GM21515 (cell line): ENCODE measurements around the gene GRID2.

Source experiments
- ATAC-seq: cut with Tn5 transposase; IDR thresholded peaks from one replicate; pipeline ENCODE4 v1.9.1; 2021; ENCODE audit not compliant: unreplicated experiment

The GRID2 gene

DNA sequence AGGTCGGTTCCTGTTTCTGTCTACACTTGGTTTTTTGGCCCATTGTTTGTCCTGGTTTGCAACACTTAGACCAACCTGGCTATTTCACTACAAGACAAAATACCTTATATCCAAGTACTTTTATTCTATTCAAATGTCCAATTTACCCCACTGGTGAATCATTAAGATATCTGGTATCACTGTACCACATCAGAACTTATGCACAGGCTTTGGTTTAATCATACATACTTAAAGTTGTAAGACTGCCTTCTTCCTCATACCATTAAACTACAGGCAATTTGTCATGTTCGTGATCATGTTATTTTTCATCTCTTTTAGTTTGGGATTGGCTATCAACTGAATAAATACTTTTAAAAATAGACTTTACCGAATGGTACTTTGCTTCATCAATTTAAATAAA is 1471.8 kb downstream of the GRID2 start:
- no peak for ATAC-seq

DNA sequence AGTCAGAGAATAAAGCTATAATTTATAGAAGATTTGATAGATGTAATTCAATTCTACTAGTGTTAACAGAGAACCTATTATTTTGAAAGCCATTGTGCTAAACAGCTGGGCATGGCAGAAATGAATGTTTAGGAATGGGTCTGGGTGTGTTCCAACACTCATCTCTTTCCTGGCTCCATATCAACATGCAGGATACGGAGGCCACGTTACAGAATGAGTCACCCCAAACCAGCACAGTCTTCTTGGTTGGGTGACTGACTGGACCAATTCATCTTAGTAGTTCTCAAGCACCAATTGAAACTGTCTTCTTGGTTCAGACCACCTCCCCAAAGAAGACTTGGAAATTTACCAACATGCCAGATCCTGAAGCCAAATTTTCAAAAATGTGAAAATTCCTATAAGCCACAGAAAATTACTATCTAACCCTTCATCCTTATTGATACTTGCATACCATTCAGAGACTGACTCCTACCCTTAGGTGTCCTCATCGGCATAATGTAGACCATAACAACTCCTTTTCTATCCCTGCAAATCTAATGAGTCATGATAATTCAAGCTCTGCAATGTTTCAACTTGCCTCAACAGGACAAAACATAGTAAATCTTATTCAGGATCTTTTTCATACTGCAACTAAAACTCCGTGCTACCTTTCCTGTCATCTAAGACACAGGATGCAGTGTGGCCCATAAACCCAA is 1472.8 kb downstream of the GRID2 start:
- ATAC-seq = no peak

DNA sequence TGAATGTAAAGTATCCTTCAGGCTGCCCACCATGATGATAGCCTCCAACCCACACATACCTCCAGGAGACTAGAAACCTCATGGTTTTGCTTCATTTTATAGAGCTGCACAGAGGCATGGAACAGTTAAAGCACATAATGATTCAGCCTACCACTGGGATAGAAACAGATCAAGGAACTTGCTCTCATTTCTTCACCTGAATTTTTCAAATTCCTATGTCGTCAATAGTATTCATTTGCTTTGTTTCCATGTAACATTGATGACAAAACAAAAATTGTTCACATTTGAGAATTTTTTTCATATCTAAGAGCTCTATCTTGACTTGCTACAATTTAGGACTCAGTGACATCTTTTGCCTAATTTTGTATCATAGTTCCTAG is 1473.3 kb downstream of the GRID2 start:
- ATAC-seq = no peak

DNA sequence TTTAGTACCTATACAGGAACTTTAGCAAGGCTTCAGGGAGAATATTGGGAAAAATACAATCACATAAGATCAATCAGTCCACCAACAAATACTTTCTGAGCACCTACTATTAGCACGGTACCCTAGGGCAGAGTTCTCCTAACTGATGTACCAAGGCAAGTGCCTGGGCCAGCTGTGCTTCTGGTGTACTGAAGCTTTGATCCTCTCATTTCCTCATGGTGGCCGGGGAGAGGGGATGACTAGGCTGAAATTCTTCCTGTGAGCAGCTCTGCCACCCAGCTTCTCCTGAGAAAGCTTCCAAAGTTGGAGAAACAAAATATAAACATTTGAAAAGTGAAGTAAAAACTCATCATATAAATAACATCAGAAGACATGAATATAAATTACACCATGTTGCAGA is 1475.5 kb downstream of the GRID2 start:
- ATAC-seq = no peak

DNA sequence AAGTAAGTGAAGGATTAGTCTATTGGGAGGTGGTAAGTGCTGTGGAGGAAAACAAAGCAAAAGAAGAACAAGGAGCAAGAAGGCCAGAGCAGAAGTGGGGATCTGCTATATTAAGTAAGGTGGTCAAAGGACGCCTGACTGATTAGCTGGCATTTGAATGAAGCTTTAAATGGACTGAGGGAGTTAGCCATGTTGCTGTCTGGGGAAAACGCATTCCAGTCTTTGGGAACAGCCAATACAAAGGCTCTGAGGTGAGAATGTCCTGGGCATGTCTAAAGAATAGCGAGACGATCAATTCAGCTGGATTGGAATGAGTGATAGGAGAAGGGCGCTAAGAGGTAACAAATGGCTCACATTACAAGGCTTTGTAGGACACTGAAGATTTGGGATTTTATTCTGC is 1476.3 kb downstream of the GRID2 start:
- ATAC-seq = no peak

DNA sequence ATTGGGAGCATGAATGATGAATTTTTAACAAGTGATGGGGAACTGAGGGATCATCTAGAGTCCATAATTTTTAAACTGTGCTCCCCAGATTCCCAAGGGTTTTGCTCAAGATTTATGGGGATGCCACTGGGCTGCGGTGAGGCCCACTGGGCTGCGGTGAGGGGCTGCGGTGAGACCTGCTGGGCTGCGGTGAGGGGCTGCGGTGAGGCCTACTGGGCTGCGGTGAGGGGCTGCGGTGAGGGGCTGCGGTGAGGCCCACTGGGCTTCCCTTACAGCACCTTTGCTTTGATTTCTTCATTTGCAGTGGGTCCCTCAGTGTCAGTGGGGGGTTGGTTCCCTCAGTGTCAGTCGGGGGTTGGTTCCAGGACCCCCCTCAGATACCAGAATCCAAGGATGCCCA is 1477.4 kb downstream of the GRID2 start:
- ATAC-seq = no peak

DNA sequence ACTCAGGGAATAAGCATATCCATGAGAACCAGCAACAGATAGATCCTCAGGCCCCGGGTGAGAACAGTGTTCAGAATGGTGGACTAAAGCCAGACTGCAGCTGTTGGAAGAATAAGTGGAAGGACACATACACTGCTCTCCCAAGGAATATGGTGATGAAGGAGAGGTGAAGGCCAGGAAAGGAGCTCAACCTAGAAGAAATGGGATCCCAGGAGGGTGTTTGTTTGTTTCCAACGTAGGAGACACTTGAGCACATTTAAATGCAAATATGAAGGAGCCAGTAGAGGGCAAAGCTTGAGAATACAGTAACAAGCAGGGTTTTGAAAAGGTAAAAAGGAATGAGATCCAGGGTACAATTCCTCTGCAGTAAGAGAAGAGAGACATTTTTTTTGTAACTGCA is 1482.4 kb downstream of the GRID2 start:
- ATAC-seq = no peak

DNA sequence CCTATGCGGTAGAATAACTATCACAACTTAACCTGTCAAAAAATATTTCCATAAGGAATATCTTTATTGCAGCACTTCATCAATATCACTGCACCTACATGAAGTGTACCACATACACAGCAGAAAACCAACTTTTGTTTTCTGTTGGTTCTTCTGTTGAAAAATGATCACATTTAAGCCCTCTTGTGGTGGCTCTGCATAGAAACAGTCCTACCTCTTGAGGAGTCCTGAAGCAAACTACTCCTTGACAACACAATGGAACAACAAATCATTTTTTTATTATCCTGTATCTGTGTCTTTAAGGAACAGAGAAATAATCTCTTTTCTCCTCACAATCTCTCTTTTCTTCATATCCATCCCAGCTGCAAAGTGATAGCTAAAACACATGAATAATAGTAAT is 1484.9 kb downstream of the GRID2 start:
- no peak for ATAC-seq

DNA sequence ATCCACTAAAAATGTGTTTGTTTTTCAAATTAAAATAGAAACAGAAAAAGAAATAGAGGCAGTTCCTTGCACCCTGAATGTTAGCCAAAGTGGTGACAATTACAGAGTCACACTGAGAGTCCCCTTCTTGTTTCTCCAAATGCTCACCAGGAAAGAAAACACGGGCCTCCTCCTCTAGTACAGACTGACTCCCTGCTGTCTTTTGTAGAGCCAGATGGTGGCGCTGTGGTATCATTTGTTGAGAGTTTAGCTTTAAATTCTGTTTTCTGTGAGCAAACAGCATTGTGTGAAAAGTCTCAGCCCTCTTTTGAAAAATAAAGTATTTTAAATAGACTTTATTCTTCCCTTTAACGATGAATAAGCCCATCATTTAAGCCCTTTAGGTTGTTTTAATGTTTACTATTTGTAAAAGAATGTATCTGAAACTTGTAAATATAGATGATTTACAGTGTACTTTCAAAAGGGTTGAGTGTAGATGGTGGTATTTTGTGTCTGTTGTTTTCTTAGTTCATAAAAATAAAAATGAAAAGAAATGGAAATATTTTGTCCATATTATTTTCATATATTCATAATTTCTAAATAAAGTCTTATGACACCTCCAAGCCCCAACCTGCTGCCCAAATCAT is 1487.9 kb downstream of the GRID2 start:
- ATAC-seq = peak; percentile 84

DNA sequence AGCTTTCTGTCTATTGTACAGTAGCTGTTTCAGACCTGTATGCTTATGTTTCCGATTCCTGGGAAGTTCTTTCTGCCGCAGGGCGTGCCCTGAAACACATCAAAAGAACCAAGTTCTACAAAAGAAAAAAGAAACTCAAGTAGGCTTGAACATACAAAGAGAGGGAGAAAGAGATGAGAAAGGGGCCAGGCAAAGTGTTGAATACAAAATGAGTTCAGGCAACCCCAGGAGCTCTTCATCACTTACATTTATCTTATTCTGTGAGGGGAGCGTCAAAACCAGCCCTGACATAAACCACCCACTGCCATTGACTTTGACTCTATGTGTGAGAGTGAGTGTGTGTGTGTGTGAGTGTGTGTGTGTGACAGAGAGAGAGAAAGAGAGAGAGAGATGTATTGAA is 1498.3 kb downstream of the GRID2 start:
- ATAC-seq = no peak

DNA sequence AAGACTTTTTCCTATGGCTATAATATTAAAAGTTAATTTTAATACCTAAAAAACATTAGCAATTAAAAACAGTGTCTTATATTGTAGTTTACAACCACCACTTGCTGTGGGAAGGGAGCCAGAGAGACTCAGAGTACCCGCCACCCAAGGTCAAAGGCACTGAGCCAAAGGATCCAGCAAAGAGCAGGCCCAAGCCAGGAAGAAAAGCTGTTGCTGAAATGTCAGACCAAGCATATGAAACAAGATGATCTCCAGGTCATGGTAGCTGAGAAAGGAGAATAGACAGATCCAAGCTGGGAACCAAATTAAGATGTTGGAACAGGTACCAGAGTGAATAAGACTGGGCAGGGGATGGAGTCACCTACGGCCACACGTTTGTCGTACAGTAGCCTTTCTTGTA is 1506.0 kb downstream of the GRID2 start:
- no peak for ATAC-seq

DNA sequence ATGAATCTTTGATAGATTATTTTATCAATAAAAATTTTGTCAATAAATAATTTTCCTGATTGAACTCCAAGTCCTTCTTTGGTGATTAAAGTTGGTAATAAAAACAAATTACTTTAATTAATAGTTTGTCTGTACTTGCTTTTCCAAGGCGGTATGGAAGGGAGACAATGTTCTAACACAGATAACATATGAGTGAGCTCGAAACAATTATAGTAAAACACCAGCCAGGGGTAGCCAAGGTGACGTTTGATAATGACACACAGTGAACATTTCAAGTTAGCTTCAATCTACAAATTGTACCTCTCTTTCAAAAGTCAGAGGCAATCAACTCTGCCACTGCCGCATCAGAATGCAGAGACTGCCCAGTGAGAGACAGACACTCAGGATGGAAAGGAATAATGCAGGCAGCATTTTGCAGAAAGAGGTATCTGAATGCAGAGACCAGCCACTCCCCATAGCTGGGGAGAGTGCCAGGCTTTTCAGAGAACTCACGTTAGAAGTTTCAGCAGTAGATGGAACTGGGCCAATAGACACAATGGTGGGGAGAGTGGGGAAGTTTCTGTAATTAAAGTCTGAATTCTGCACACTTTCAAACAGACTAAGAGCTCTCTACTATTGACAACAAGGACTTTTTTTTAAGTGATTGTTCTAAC is 1506.7 kb downstream of the GRID2 start:
- ATAC-seq = no peak

DNA sequence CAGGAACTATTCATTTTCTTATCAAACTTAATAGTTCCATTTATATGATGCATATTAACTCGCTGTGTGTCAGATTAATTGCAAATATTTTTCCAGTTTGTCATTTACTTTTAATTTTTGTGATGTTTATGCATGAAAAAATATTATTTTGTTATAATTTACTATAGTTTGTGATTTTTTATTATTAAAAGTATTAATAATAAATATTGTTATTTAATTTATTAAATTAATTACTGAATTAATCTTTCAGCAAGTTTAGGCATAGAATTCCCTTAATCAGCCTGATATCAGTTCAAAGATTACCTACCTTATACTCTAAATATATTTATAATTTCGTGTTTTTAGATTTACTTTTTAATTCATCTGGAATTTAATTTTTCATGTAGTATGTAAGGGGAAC is 1509.3 kb downstream of the GRID2 start:
- no peak for ATAC-seq

DNA sequence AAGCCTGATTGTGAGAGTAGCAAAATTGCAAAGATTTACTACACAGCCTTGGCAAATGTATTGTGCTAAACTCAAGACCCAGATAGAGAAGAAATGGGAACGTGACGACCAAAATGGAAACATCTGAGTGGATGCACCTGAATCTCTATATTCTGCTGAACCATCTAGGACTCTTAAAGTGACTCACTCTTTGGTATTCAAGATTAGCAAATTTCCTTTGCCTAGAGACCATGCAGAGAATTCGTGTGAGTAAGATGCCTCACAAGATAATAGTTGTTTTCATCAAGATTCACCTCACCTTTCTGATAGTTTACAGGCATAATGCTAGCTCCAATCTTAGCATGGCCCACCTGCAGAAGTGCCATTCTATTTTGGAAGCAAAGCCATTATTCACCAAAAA is 1510.4 kb downstream of the GRID2 start:
- no peak for ATAC-seq

DNA sequence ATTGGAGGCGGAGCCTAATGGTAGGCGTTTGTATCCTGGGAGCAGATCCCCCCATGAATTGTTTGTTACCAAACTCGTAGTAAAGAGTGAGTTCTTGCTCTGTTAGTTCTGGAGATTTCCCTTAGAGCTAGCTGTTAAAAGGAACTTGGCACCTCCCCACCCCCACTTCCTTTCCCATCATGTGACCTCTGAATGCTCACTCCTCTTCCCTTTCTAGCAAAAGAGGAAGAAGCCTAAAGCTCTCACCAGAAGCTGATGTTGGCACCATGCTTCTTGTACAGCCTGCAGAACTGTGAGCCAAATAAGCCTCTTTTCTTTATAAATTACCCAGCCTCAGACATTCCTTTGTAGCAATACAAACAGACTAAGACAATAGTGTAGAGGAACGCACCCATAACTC is 1511.0 kb downstream of the GRID2 start:
- no peak for ATAC-seq
